ENCODE data around the gene PRKCH.

The PRKCH gene

DNA sequence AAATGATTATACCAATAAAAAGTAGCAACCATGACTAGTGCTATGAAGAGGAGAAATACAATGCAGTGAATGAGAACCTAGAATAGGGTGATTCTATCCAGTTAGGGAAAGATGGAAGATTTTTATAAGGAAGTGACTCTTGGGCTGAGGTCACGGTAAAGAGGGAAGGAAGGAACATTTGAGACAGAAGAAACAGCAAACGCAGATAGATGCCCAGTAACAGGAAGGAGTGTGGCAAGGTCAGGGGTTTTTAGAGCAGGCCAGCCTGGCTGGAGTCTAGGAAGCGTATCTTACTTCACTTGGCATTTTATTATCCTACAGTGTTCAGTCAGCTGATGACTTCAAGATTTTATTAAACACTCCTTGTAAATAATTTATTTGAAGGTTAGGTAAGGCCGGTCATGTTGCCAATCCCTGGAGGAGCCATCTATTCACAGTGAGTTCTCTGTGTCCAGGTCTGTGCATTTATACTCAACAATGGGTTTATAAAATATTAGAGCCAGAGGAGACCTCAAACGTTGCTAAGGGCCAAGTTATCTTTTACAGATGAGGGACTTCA lies 170.6 kb downstream of the PRKCH start:
- H3K4me1 Mint-ChIP-seq (ENCODE audit: low read depth): peaks cover 24% of the 10 kb centered on the region
- peaks cover 29% of the 10 kb centered on the region for H3K36me3 Mint-ChIP-seq (ENCODE audit: low read depth)
- H3K9me3 Mint-ChIP-seq: no peaks in the 10 kb centered on the region
- H3K27ac Mint-ChIP-seq: no peak overlapping the region
- H3K4me3 Mint-ChIP-seq: no peak overlapping the region
- H3K27me3 Mint-ChIP-seq (ENCODE audit: low read depth): no peaks in the 10 kb centered on the region

DNA sequence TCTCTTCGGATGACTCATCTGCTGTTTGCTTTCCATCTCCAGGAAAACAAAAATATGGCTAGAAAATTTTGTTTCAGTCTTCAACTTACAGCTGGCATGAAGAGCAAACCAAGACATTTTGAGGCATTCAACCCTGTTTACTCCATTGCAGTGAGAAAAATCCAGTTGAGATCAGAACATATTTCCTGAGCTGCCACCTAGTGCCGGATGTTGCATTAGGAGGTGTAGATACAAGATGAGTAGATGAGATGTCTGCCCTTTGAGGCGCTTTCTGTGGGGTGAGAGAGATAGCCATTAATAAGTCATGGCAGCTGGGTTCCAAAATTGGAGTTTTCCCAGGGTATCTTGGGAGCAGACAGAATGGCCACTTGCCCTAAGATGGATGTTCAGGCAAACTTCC lies 171.1 kb downstream of the PRKCH start:
- Mint-ChIP-seq H3K27ac (no peak overlapping the region), H3K4me1 (ENCODE audit: low read depth) (peaks cover 24% of the 10 kb centered on the region), H3K36me3 (ENCODE audit: low read depth) (peaks cover 29% of the 10 kb centered on the region), H3K27me3 (ENCODE audit: low read depth) (no peaks in the 10 kb centered on the region), H3K9me3 (no peaks in the 10 kb centered on the region), H3K4me3 (no peak overlapping the region)

DNA sequence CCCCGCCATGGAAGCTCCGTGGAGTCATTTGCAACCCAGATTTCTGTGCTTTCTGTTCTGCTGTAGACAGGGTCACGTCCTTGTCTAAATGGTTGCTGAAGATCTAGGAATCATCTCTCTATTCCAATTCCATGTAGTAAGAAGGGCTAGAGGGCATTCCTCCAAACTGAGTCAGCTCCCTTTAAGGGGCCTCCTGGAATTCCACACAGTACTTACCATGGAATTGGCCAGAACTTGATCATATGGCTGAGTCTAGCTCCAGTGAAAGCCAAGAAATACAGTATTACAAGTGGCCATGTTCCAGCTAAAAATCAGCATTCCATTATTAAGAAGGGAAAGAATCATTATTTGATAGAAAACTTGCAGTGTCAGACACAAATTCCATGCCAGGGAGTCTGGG lies 171.9 kb downstream of the PRKCH start:
- H3K4me1 Mint-ChIP-seq (ENCODE audit: low read depth): peaks cover 25% of the 10 kb centered on the region
- H3K36me3 Mint-ChIP-seq (ENCODE audit: low read depth): peaks cover 29% of the 10 kb centered on the region
- H3K27me3 Mint-ChIP-seq (ENCODE audit: low read depth): no peaks in the 10 kb centered on the region
- H3K9me3 Mint-ChIP-seq: no peaks in the 10 kb centered on the region
- no peak overlapping the region for H3K4me3 Mint-ChIP-seq
- H3K27ac Mint-ChIP-seq: no peak overlapping the region

- Mint-ChIP-seq H3K4me1 (ENCODE audit: low read depth) (peaks cover 29% of the 10 kb centered on the region), H3K9me3 (no peaks in the 10 kb centered on the region), H3K27me3 (ENCODE audit: low read depth) (no peaks in the 10 kb centered on the region), H3K4me3 (no peak overlapping the region), H3K27ac (no peak overlapping the region), H3K36me3 (ENCODE audit: low read depth) (peaks cover 35% of the 10 kb centered on the region)
These were observed 172.6 kb downstream of the PRKCH start for GRCh38 chr14:61494018-61494417.

GRCh38 chr14:61495809-61496208 lies 174.4 kb downstream of the PRKCH start:
- Mint-ChIP-seq H3K9me3 (no peaks in the 10 kb centered on the region), H3K4me3 (no peak overlapping the region), H3K27ac (peak overlapping the region; percentile 23), H3K36me3 (ENCODE audit: low read depth) (peaks cover 35% of the 10 kb centered on the region), H3K27me3 (ENCODE audit: low read depth) (no peaks in the 10 kb centered on the region), H3K4me1 (ENCODE audit: low read depth) (peaks cover 40% of the 10 kb centered on the region)

DNA sequence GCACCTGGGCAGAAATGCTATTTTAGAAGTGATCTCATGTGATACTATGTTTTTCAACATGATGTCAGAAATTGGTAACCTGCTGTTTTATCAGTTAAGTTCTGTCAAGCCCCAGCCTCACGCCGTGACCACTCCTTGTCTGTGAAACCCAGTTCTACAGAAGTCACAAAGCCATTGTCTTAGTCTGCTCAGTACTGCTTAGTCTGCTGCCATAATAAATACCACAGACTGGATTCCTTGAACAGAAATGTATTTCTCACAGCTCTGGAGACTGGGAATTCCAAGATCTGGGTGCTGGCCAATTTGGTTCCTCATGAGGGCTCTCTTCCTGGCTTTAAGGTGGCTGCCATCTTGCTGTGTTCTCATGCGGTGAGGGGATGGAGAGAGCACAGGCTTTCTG lies 176.9 kb downstream of the PRKCH start:
- Mint-ChIP-seq H3K27ac (peak overlapping the region; percentile 14), H3K9me3 (no peaks in the 10 kb centered on the region), H3K36me3 (ENCODE audit: low read depth) (peaks cover 43% of the 10 kb centered on the region), H3K27me3 (ENCODE audit: low read depth) (no peaks in the 10 kb centered on the region), H3K4me1 (ENCODE audit: low read depth) (peaks cover 65% of the 10 kb centered on the region), H3K4me3 (no peak overlapping the region)

GRCh38 chr14:61498811-61499210 lies 177.4 kb downstream of the PRKCH start:
- Mint-ChIP-seq H3K27me3 (ENCODE audit: low read depth) (no peaks in the 10 kb centered on the region), H3K36me3 (ENCODE audit: low read depth) (peaks cover 46% of the 10 kb centered on the region)

GRCh38 chr14:61499991-61500390 lies 178.6 kb downstream of the PRKCH start:
- H3K36me3 Mint-ChIP-seq (ENCODE audit: low read depth): peaks cover 50% of the 10 kb centered on the region
- no peak overlapping the region for H3K4me3 Mint-ChIP-seq
- H3K4me1 Mint-ChIP-seq (ENCODE audit: low read depth): peaks cover 69% of the 10 kb centered on the region
- peaks cover 4% of the 10 kb centered on the region for H3K9me3 Mint-ChIP-seq
- no peaks in the 10 kb centered on the region for H3K27me3 Mint-ChIP-seq (ENCODE audit: low read depth)
- H3K27ac Mint-ChIP-seq: peak overlapping the region; percentile 21

More at GRCh38 chr14:61498811-61499210, 177.4 kb downstream of the PRKCH start:
- H3K4me3 Mint-ChIP-seq: no peak overlapping the region
- peaks cover 70% of the 10 kb centered on the region for H3K4me1 Mint-ChIP-seq (ENCODE audit: low read depth)
- H3K27ac Mint-ChIP-seq: no peak overlapping the region
- no peaks in the 10 kb centered on the region for H3K9me3 Mint-ChIP-seq

GRCh38 chr14:61501714-61502458 lies 180.5 kb downstream of the PRKCH start:
- peaks cover 6% of the 10 kb centered on the region for H3K9me3 Mint-ChIP-seq
- H3K27ac Mint-ChIP-seq: peak overlapping the region; percentile 94
- peak overlapping the region; percentile 81 for H3K4me3 Mint-ChIP-seq
- peaks cover 73% of the 10 kb centered on the region for H3K4me1 Mint-ChIP-seq (ENCODE audit: low read depth)
- peaks cover 52% of the 10 kb centered on the region for H3K36me3 Mint-ChIP-seq (ENCODE audit: low read depth)
- no peaks in the 10 kb centered on the region for H3K27me3 Mint-ChIP-seq (ENCODE audit: low read depth)

GRCh38 chr14:61502459-61503093 lies 181.2 kb downstream of the PRKCH start:
- H3K27me3 Mint-ChIP-seq (ENCODE audit: low read depth): no peaks in the 10 kb centered on the region
- peaks cover 73% of the 10 kb centered on the region for H3K4me1 Mint-ChIP-seq (ENCODE audit: low read depth)
- H3K9me3 Mint-ChIP-seq: peaks cover 6% of the 10 kb centered on the region

GRCh38 chr14:61503167-61503801 lies 181.9 kb downstream of the PRKCH start:
- Mint-ChIP-seq H3K36me3 (ENCODE audit: low read depth) (peaks cover 56% of the 10 kb centered on the region), H3K27ac (peak overlapping the region; percentile 94), H3K27me3 (ENCODE audit: low read depth) (no peaks in the 10 kb centered on the region), H3K4me3 (peak overlapping the region; percentile 81), H3K4me1 (ENCODE audit: low read depth) (peaks cover 80% of the 10 kb centered on the region), H3K9me3 (peaks cover 6% of the 10 kb centered on the region)

More at GRCh38 chr14:61502459-61503093, 181.2 kb downstream of the PRKCH start:
- peaks cover 50% of the 10 kb centered on the region for H3K36me3 Mint-ChIP-seq (ENCODE audit: low read depth)
- H3K27ac Mint-ChIP-seq: peak overlapping the region; percentile 94
- peak overlapping the region; percentile 81 for H3K4me3 Mint-ChIP-seq

DNA sequence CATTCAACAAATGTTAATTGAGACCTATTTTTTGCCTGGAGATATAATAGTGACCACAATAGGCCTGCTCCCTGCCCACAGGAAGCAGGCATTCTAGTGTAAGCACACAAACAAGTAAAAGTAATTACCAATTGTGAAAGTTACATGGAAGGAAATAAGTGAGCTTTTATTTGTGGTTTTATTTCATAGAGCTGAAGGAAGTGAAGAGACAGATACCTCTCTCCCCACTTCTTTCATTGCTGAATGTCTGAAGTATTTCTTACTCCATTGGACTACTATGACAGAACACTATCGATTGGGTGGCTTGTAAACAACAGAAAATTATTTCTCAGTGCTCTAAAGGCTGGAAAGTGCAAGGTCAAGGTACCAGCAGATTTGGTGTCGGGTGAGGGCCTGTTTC lies 183.5 kb downstream of the PRKCH start:
- peaks cover 6% of the 10 kb centered on the region for H3K9me3 Mint-ChIP-seq
- peaks cover 80% of the 10 kb centered on the region for H3K4me1 Mint-ChIP-seq (ENCODE audit: low read depth)
- peaks cover 52% of the 10 kb centered on the region for H3K36me3 Mint-ChIP-seq (ENCODE audit: low read depth)
- peak overlapping the region; percentile 33 for H3K4me3 Mint-ChIP-seq
- no peaks in the 10 kb centered on the region for H3K27me3 Mint-ChIP-seq (ENCODE audit: low read depth)
- peak overlapping the region; percentile 79 for H3K27ac Mint-ChIP-seq

GRCh38 chr14:61505815-61506809 lies 184.7 kb downstream of the PRKCH start:
- peaks cover 52% of the 10 kb centered on the region for H3K36me3 Mint-ChIP-seq (ENCODE audit: low read depth)
- H3K27me3 Mint-ChIP-seq (ENCODE audit: low read depth): no peaks in the 10 kb centered on the region
- peak overlapping the region; percentile 52 for H3K27ac Mint-ChIP-seq
- peaks cover 81% of the 10 kb centered on the region for H3K4me1 Mint-ChIP-seq (ENCODE audit: low read depth)
- H3K4me3 Mint-ChIP-seq: peak overlapping the region; percentile 12
- H3K9me3 Mint-ChIP-seq: peaks cover 6% of the 10 kb centered on the region

- peaks cover 6% of the 10 kb centered on the region for H3K9me3 Mint-ChIP-seq
- H3K36me3 Mint-ChIP-seq (ENCODE audit: low read depth): peaks cover 53% of the 10 kb centered on the region
- peaks cover 73% of the 10 kb centered on the region for H3K4me1 Mint-ChIP-seq (ENCODE audit: low read depth)
- peak overlapping the region; percentile 46 for H3K27ac Mint-ChIP-seq
- no peak overlapping the region for H3K4me3 Mint-ChIP-seq
- H3K27me3 Mint-ChIP-seq (ENCODE audit: low read depth): no peaks in the 10 kb centered on the region
These were observed 187.1 kb downstream of the PRKCH start for GRCh38 chr14:61508526-61508925.
